A549 (cell line): ENCODE data around the gene RSAD1. TPM values are rescaled to one million over a fixed set of nuclear protein-coding genes. Genes with fewer than 3 reads are reported as not detected.
A peak's percentile ranks its signal among the peaks of the same experiment; 100 is the strongest.

ENCODE experiments used
- ATAC-seq, 2 experiments: fragments of 200-7000 bp in 1 of 2; fragments of >200 bp in 1 of 2; cut with Nextera tagmentation in 1 of 2; cut with Tn5 transposase in 1 of 2; 3 replicates each; pipeline versions ENCODE4 v1.8.0 to v1.9.1; 2018 to 2020; ENCODE audit warnings: mild to moderate bottlenecking in 1 of 2, moderate library complexity in 1 of 2
- CTCF ChIA-PET: fragments of 300-600 bp; sonication (Branson Sonifier 250); formaldehyde crosslinking; extraction: SDS; loops from one replicate; lab custom pipeline; 2021; ENCODE audit warnings: antibody characterized with exemption, inconsistent platforms; lab: Yijun Ruan, JAX
- POLR2A ChIA-PET: fragments of 350-600 bp; formaldehyde crosslinking; extraction: SDS; loops from one replicate; lab custom pipeline; 2021; ENCODE audit warnings: antibody characterized with exemption, inconsistent platforms; lab: Yijun Ruan, JAX
- DNase-seq, 2 experiments: peaks; one replicate each; pipeline versions ENCODE4 v3.0.0 to v3.0.0-alpha.2; 2011 to 2016; ENCODE audit warnings: low read depth in 1 of 2, low spot score in 1 of 2
- FAIRE-seq: peaks from 2 replicates; lab custom pipeline; 2011; peaks lifted over from hg19 to GRCh38; lab: Jason Lieb, UNC
- H3K27ac ChIP-seq, 2 experiments: fragments of >200 bp; sonication (Bioruptor Twin); formaldehyde crosslinking; 3 replicates each; pipeline ENCODE4 v1.5.1; 2016 to 2017
- H3K4me1 ChIP-seq: fragments of >200 bp; sonication (Bioruptor Twin); formaldehyde crosslinking; 3 replicates; pipeline ENCODE4 v1.6.1; 2016
- H3K4me2 ChIP-seq: fragments of >200 bp; sonication (Bioruptor Twin); formaldehyde crosslinking; 3 replicates; pipeline ENCODE4 v1.6.1; 2016
- H3K4me3 ChIP-seq: fragments of >200 bp; sonication (Bioruptor Twin); formaldehyde crosslinking; 3 replicates; pipeline ENCODE4 v1.5.1; 2016
- H3K9me3 ChIP-seq: fragments of >200 bp; sonication (Bioruptor Twin); formaldehyde crosslinking; 3 replicates; pipeline ENCODE4 v1.6.1; 2016
- ATOH8 ChIP-seq: fragments of 250-450 bp; sonication (Bioruptor Pico); IDR thresholded peaks from 2 replicates; pipeline ENCODE4 v1.5.0; 2020; ENCODE audit warnings: low read depth, mild to moderate bottlenecking, moderate library complexity
- CHD2 ChIP-seq: fragments of 150-350 bp; IDR thresholded peaks from 2 replicates; pipeline ENCODE4 v1.6.1; 2014; ENCODE audit warnings: low read length; ENCODE audit not compliant: partially characterized antibody
- CHD4 ChIP-seq: fragments of 200-600 bp; sonication (generic); IDR thresholded peaks from 2 replicates; pipeline ENCODE4 v1.6.1; 2016; ENCODE audit warnings: antibody characterized with exemption, mild to moderate bottlenecking, borderline replicate concordance
- ELK1 ChIP-seq: fragments of 150-350 bp; IDR thresholded peaks from 2 replicates; pipeline ENCODE4 v1.6.1; 2014; ENCODE audit warnings: low read depth, mild to moderate bottlenecking, low read length
- EP300 ChIP-seq, 2 experiments: fragments of >200 bp; sonication (Bioruptor Twin); formaldehyde crosslinking; IDR thresholded peaks; 2 replicates in 1 of 2; 3 replicates in 1 of 2; pipeline ENCODE4 v1.6.1; 2016 to 2017
- FOSB ChIP-seq: fragments of 250-450 bp; sonication (Bioruptor Pico); IDR thresholded peaks from 2 replicates; pipeline ENCODE4 v1.5.0; 2020; ENCODE audit warnings: mild to moderate bottlenecking, moderate library complexity
- FOSL2 ChIP-seq, 2 experiments: fragments of 450-650 bp in 1 of 2; fragments of >200 bp in 1 of 2; sonication (Bioruptor Twin) in 1 of 2; formaldehyde crosslinking; IDR thresholded peaks; 2 replicates each; pipeline versions ENCODE4 v1.5.0 to v1.6.1; 2016 to 2020; ENCODE audit warnings: mild to moderate bottlenecking in 1 of 2, moderate library complexity in 1 of 2
- FOXS1 ChIP-seq: fragments of 250-450 bp; sonication (Bioruptor Pico); IDR thresholded peaks from 2 replicates; pipeline ENCODE4 v1.5.0; 2020; ENCODE audit warnings: mild to moderate bottlenecking, moderate library complexity
- GATA3 ChIP-seq: IDR thresholded peaks from 2 replicates; pipeline ENCODE4 v1.6.1; 2012; ENCODE audit warnings: borderline replicate concordance
- HES2 ChIP-seq: fragments of >200 bp; sonication (Bioruptor Twin); formaldehyde crosslinking; IDR thresholded peaks from 2 replicates; pipeline ENCODE4 v1.6.1; 2016
- HOXA7 ChIP-seq: fragments of 250-450 bp; sonication (Bioruptor Pico); IDR thresholded peaks from 2 replicates; pipeline ENCODE4 v1.5.0; 2020; ENCODE audit warnings: mild to moderate bottlenecking, moderate library complexity
- HOXB5 ChIP-seq: fragments of 250-450 bp; sonication (Bioruptor Pico); IDR thresholded peaks from 2 replicates; pipeline ENCODE4 v1.5.0; 2020; ENCODE audit warnings: mild to moderate bottlenecking, moderate library complexity
- KDM1A ChIP-seq: fragments of 200-600 bp; sonication (generic); IDR thresholded peaks from 2 replicates; pipeline ENCODE4 v1.6.1; 2016; ENCODE audit warnings: low read depth, mild to moderate bottlenecking
- KDM5A ChIP-seq: fragments of 200-600 bp; sonication (generic); IDR thresholded peaks from 2 replicates; pipeline ENCODE4 v1.6.1; 2016; ENCODE audit warnings: antibody characterized with exemption, mild to moderate bottlenecking
- MAZ ChIP-seq: fragments of 150-350 bp; IDR thresholded peaks from 2 replicates; pipeline ENCODE4 v1.6.1; 2014; ENCODE audit warnings: antibody characterized with exemption, low read depth, low read length, borderline replicate concordance
- NFE2L2 ChIP-seq: fragments of 150-350 bp; conservative IDR thresholded peaks from 2 replicates; pipeline ENCODE4 v1.6.1; 2014; ENCODE audit warnings: low read length
- NPAS2 ChIP-seq: fragments of 250-450 bp; sonication (Bioruptor Pico); IDR thresholded peaks from 2 replicates; pipeline ENCODE4 v1.8.0; 2022; ENCODE audit warnings: mild to moderate bottlenecking, moderate library complexity, borderline replicate concordance
- PBX3 ChIP-seq: IDR thresholded peaks from 2 replicates; pipeline ENCODE4 v1.6.1; 2012
- POLR2AphosphoS2 ChIP-seq: conservative IDR thresholded peaks from 2 replicates; pipeline ENCODE4 v1.6.1; 2012; ENCODE audit warnings: low read length, improper control_type of control experiment, inconsistent platforms
- RFX5 ChIP-seq: fragments of 450-650 bp; IDR thresholded peaks from 2 replicates; pipeline ENCODE4 v1.7.1; 2014; ENCODE audit warnings: antibody characterized with exemption, mild to moderate bottlenecking, moderate library complexity
- SMC3 ChIP-seq: fragments of >200 bp; sonication (Bioruptor Twin); formaldehyde crosslinking; IDR thresholded peaks from 3 replicates; pipeline ENCODE4 v1.6.1; 2018; ENCODE audit warnings: inconsistent platforms
- SREBF2 ChIP-seq: fragments of 450-650 bp; IDR thresholded peaks from 2 replicates; pipeline ENCODE4 v1.6.1; 2014; ENCODE audit warnings: mild to moderate bottlenecking, moderate library complexity
- TFCP2L1 ChIP-seq: fragments of 250-450 bp; sonication (Bioruptor Pico); IDR thresholded peaks from 2 replicates; pipeline ENCODE4 v1.5.0; 2021; ENCODE audit warnings: mild to moderate bottlenecking
- ZC3H11A ChIP-seq: fragments of 450-650 bp; IDR thresholded peaks from 2 replicates; pipeline ENCODE4 v1.6.1; 2014; ENCODE audit warnings: antibody characterized with exemption, mild to moderate bottlenecking
- ZFP36 ChIP-seq: fragments of 450-650 bp; IDR thresholded peaks from 2 replicates; pipeline ENCODE4 v1.6.1; 2014; ENCODE audit warnings: borderline replicate concordance; ENCODE audit not compliant: partially characterized antibody
- ZNF302 ChIP-seq: fragments of 250-450 bp; sonication (Bioruptor Pico); IDR thresholded peaks from 2 replicates; pipeline ENCODE4 v1.9.0; 2021; ENCODE audit warnings: inconsistent platforms, mild to moderate bottlenecking, moderate library complexity
- ZSCAN20 ChIP-seq: fragments of 250-450 bp; sonication (Bioruptor Pico); IDR thresholded peaks from 2 replicates; pipeline ENCODE4 v1.8.0; 2022; ENCODE audit warnings: mild to moderate bottlenecking, moderate library complexity
- WGBS: methylation state at CpG from one replicate; pipeline ENCODE4 v1.1.6; 2017; ENCODE audit errors: missing lambda C conversion rate; 5-methylcytosine and 5-hydroxymethylcytosine counted together
- polyA plus RNA-seq, 4 experiments: library from polyadenylated mRNA; depleted of rRNA in 3 of 4; stranded (reverse); fragments of >200 nt; fragmentation: RNase III in 1 of 4; extraction: RNeasy Plus Mini Kit Qiagen cat#74134 plus additional on column Dnase treatment in 1 of 4; gene quantifications; 2 replicates in 3 of 4; 3 replicates in 1 of 4; pipeline ENCODE4 v1.2.3, GENCODE V29; 2011 to 2017

RSAD1 gene
- polyA plus RNA-seq, 2 of the 4 experiments (the other 2 are of a cell fraction) = 38.2 to 42.0 TPM

- ChIA-PET CTCF (interaction anchor here (0.9 to 10.1 kb wide), 7 partner anchors 11 to 344 kb away, joined by 3 to 119 read pairs (median 3); no protein-coding TSS in a partner anchor), POLR2A (no interaction called here)
- DNase-seq = no peak
- Histone ChIP-seq H3K4me2 (no peak overlapping the region), H3K4me3 (no peak overlapping the region), H3K27ac (no peak overlapping the region), H3K4me1 (peaks cover 5% of the 10 kb centered on the region; the same call in 1 of the 3 replicates), H3K9me3 (no peaks in the 10 kb centered on the region)
- peak in 1 of 2 experiments; percentile 25; a peak in 3 of 6 replicates for ATAC-seq
- WGBS = 48% methylated on average over 7 of the region's 7 CpGs
- no peak for FAIRE-seq
- 0 out of 2 replicates have a peak, but pooled peaks have one; percentile 54 for TF ChIP-seq KDM1A
- no peak for TF ChIP-seq SMC3
Measured at GRCh38 chr17:50498021-50498874, 19.6 kb downstream of the RSAD1 start.

GRCh38 chr17:50499270-50499669 lies 20.6 kb downstream of the RSAD1 start:
- H3K4me3 ChIP-seq = no peak overlapping the region
- no peak overlapping the region for H3K27ac ChIP-seq
- TF ChIP-seq MAZ = no peak
- TF ChIP-seq SREBF2 = no peak
- no peak for TF ChIP-seq ZC3H11A
- TF ChIP-seq HOXA7 (CRISPR knock-in tag) = no peak
- no peak for TF ChIP-seq ZNF302 (CRISPR knock-in tag)
- no peak for TF ChIP-seq HOXB5 (CRISPR knock-in tag)
- TF ChIP-seq EP300 (IDR thresholded peaks at IDR 0.05) = no peak
- TF ChIP-seq ZFP36 = no peak
- no peak for TF ChIP-seq HES2
- no peak for TF ChIP-seq GATA3
- no peak for TF ChIP-seq POLR2AphosphoS2
- TF ChIP-seq ELK1 = no peak
- TF ChIP-seq KDM5A = no peak
- no peak for TF ChIP-seq CHD4
- no peak for TF ChIP-seq RFX5
- no peak for TF ChIP-seq KDM1A
- TF ChIP-seq NFE2L2 = no peak
- no peak for TF ChIP-seq NPAS2 (CRISPR knock-in tag)
- CTCF ChIA-PET = interaction anchor here (1.2 to 10.1 kb wide), 3 partner anchors 16 to 51 kb away, joined by 3 to 119 read pairs (median 9); no protein-coding TSS in a partner anchor
- ATAC-seq = no peak
- no peak for FAIRE-seq
- H3K4me1 ChIP-seq = peaks cover 5% of the 10 kb centered on the region; the same call in 1 of the 3 replicates
- H3K9me3 ChIP-seq = no peaks in the 10 kb centered on the region
- H3K4me2 ChIP-seq = no peak overlapping the region
- POLR2A ChIA-PET = no interaction called here
- DNase-seq = no peak

GRCh38 chr17:50499721-50500120 lies 21.1 kb downstream of the RSAD1 start:
- Histone ChIP-seq H3K4me2 (no peak overlapping the region), H3K4me3 (no peak overlapping the region), H3K4me1 (peaks cover 5% of the 10 kb centered on the region; the same call in 1 of the 3 replicates), H3K27ac (no peak overlapping the region), H3K9me3 (no peaks in the 10 kb centered on the region)
- ATAC-seq (no peak), FAIRE-seq (no peak), DNase-seq (no peak)
- ChIA-PET POLR2A (no interaction called here), CTCF (interaction anchor here (1.0 to 10.1 kb wide), 4 partner anchors 13 to 196 kb away, joined by 3 to 119 read pairs (median 10); no protein-coding TSS in a partner anchor)
- TF ChIP-seq FOSB (CRISPR knock-in tag) (no peak), HOXA7 (CRISPR knock-in tag) (no peak), FOSL2 (IDR thresholded peaks at IDR 0.05) (no peak), FOSL2 (CRISPR knock-in tag; IDR thresholded peaks at IDR 0.05) (no peak), FOXS1 (CRISPR knock-in tag) (no peak), PBX3 (no peak), ATOH8 (CRISPR knock-in tag) (no peak), GATA3 (no peak), CHD2 (no peak), ZSCAN20 (CRISPR knock-in tag) (no peak), NFE2L2 (no peak), HOXB5 (CRISPR knock-in tag) (no peak), TFCP2L1 (CRISPR knock-in tag) (no peak), ZC3H11A (no peak)
- 96% methylated on average over 2 of the region's 2 CpGs for WGBS
